HEK293T (cell line): Measurements from ENCODE around the gene NGF.

Source experiments
- ARNT ChIP-seq: fragments of 450-650 bp; IDR thresholded peaks from 2 replicates; pipeline ENCODE4 v1.6.1; 2017; ENCODE audit warnings: mild to moderate bottlenecking
- BHLHE40 ChIP-seq: fragments of 450-650 bp; IDR thresholded peaks from 2 replicates; pipeline ENCODE4 v1.6.1; 2016; ENCODE audit warnings: mild to moderate bottlenecking, moderate library complexity, borderline replicate concordance
- CTBP1 ChIP-seq: fragments of 450-650 bp; IDR thresholded peaks from 2 replicates; pipeline ENCODE4 v1.6.1; 2016; ENCODE audit warnings: borderline replicate concordance
- ELF4 ChIP-seq: fragments of 450-650 bp; IDR thresholded peaks from 2 replicates; pipeline ENCODE4 v1.6.1; 2017; ENCODE audit warnings: antibody characterized with exemption
- FOXM1 ChIP-seq: fragments of 450-650 bp; IDR thresholded peaks from 2 replicates; pipeline ENCODE4 v1.6.1; 2017; ENCODE audit warnings: mild to moderate bottlenecking, borderline replicate concordance
- SP1 ChIP-seq: fragments of 450-650 bp; IDR thresholded peaks from 2 replicates; pipeline ENCODE4 v1.6.1; 2017
- TARDBP ChIP-seq: fragments of 450-650 bp; IDR thresholded peaks from 2 replicates; pipeline ENCODE4 v1.6.1; 2016
- ZNF384 ChIP-seq: fragments of 450-650 bp; IDR thresholded peaks from 2 replicates; pipeline ENCODE4 v1.6.1; 2016
- TF ChIP-seq, protein P1 (sequence below): fragments of 450-650 bp; IDR thresholded peaks from 2 replicates; pipeline ENCODE4 v1.6.1; 2016

- TF ChIP-seq, protein P1, sequence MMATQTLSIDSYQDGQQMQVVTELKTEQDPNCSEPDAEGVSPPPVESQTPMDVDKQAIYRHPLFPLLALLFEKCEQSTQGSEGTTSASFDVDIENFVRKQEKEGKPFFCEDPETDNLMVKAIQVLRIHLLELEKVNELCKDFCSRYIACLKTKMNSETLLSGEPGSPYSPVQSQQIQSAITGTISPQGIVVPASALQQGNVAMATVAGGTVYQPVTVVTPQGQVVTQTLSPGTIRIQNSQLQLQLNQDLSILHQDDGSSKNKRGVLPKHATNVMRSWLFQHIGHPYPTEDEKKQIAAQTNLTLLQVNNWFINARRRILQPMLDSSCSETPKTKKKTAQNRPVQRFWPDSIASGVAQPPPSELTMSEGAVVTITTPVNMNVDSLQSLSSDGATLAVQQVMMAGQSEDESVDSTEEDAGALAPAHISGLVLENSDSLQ = no peak
- no peak for TF ChIP-seq SP1
- no peak for TF ChIP-seq ZNF384
- no peak for TF ChIP-seq FOXM1
- TF ChIP-seq ARNT = no peak
- no peak for TF ChIP-seq ELF4
- no peak for TF ChIP-seq TARDBP
- TF ChIP-seq BHLHE40 = no peak
- no peak for TF ChIP-seq CTBP1
These were observed 13.2 kb downstream of the NGF start for GRCh38 chr1:115324649-115325420.
